IMR-90 (cell line): ENCODE results near the gene MYO1D. TPM values are rescaled to one million over a fixed set of nuclear protein-coding genes. Genes with fewer than 3 reads are reported as not detected.

ENCODE experiments used
- ATAC-seq: fragments of 200-7000 bp; cut with Tn5 transposase; 2 replicates; pipeline ENCODE4 v1.9.1; 2020; ENCODE audit warnings: low read depth, mild to moderate bottlenecking, moderate library complexity
- BruUV-seq: library from RNA; stranded (reverse); fragments of 400-500 nt; replicated peaks from 2 replicates; lab custom pipeline; 2021; lab: Mats Ljungman, UMichigan
- CTCF ChIA-PET: fragments of 300-600 bp; formaldehyde crosslinking; extraction: SDS; loops from one replicate; lab custom pipeline; 2021; ENCODE audit warnings: antibody characterized with exemption; lab: Yijun Ruan, JAX
- POLR2A ChIA-PET: fragments of 300-600 bp; sonication (Branson Sonifier 250); formaldehyde crosslinking; loops from one replicate; lab custom pipeline; 2022; ENCODE audit warnings: antibody characterized with exemption; ENCODE audit not compliant: unreplicated experiment; lab: Charles Lee
- DNase-seq: peaks from one replicate; pipeline ENCODE4 v3.0.0; 2013
- H2AFZ ChIP-seq: replicated peaks from 2 replicates; pipeline ENCODE3; 2013; ENCODE audit warnings: low read length, mild to moderate bottlenecking; ENCODE audit not compliant: poor library complexity
- H2AK5ac ChIP-seq: 2 replicates; pipeline ENCODE4 v1.6.1; 2013; ENCODE audit warnings: low read depth, low read length, inconsistent platforms
- H2AK9ac ChIP-seq: replicated peaks from 2 replicates; pipeline ENCODE3; 2013; ENCODE audit warnings: mild to moderate bottlenecking, low read depth, low read length, moderate library complexity; ENCODE audit not compliant: poor library complexity
- H2BK120ac ChIP-seq: 2 replicates; pipeline ENCODE4 v1.6.1; 2013; ENCODE audit warnings: low read depth, low read length, inconsistent platforms
- H2BK15ac ChIP-seq: 3 replicates; pipeline ENCODE4 v1.6.1; 2013; ENCODE audit warnings: low read depth, low read length, inconsistent platforms
- H2BK20ac ChIP-seq: 2 replicates; pipeline ENCODE4 v1.6.1; 2013; ENCODE audit warnings: low read depth, mild to moderate bottlenecking, inconsistent platforms, low read length, moderate library complexity
- H2BK5ac ChIP-seq: 2 replicates; pipeline ENCODE4 v1.6.1; 2013; ENCODE audit warnings: mild to moderate bottlenecking, low read depth, low read length, inconsistent platforms; ENCODE audit not compliant: poor library complexity, severe bottlenecking
- H3K14ac ChIP-seq: replicated peaks from 2 replicates; pipeline ENCODE4 v1.6.1; 2013; ENCODE audit warnings: low read depth, low read length, inconsistent platforms
- H3K18ac ChIP-seq: 2 replicates; pipeline ENCODE4 v1.6.1; 2013; ENCODE audit warnings: low read depth, low read length, control low read depth
- H3K23ac ChIP-seq: 2 replicates; pipeline ENCODE4 v1.6.1; 2013; ENCODE audit warnings: low read depth, low read length, inconsistent platforms
- H3K27ac ChIP-seq: 2 replicates; pipeline ENCODE4 v1.5.1; 2013; ENCODE audit warnings: mild to moderate bottlenecking, control low read depth, low read length; ENCODE audit not compliant: insufficient read depth
- H3K27me3 ChIP-seq: 2 replicates; pipeline ENCODE4 v1.6.1; 2013; ENCODE audit warnings: low read length; ENCODE audit not compliant: control insufficient read depth, insufficient read depth
- H3K36me3 ChIP-seq: 2 replicates; pipeline ENCODE4 v1.6.1; 2013; ENCODE audit warnings: low read length, mixed read lengths; ENCODE audit not compliant: control insufficient read depth, insufficient read depth
- H3K4ac ChIP-seq: 2 replicates; pipeline ENCODE4 v1.6.1; 2013; ENCODE audit warnings: low read depth, low read length, inconsistent platforms
- H3K4me1 ChIP-seq: 2 replicates; pipeline ENCODE4 v1.6.1; 2013; ENCODE audit warnings: low read length, mixed read lengths; ENCODE audit not compliant: control insufficient read depth, insufficient read depth
- H3K4me2 ChIP-seq: 2 replicates; pipeline ENCODE4 v1.6.1; 2013; ENCODE audit warnings: low read depth, mild to moderate bottlenecking, control low read depth, low read length, moderate library complexity
- H3K4me3 ChIP-seq: 2 replicates; pipeline ENCODE4 v1.5.1; 2013; ENCODE audit warnings: low read depth, mild to moderate bottlenecking, control low read depth, low read length, moderate library complexity; ENCODE audit not compliant: insufficient read depth
- H3K56ac ChIP-seq: 2 replicates; pipeline ENCODE4 v1.6.1; 2013; ENCODE audit warnings: low read length, inconsistent platforms; ENCODE audit not compliant: insufficient read depth; ENCODE audit errors: extremely low read depth
- H3K79me1 ChIP-seq, 2 experiments: 2 replicates each; pipeline ENCODE4 v1.6.1; 2013; ENCODE audit warnings: low read length in 2 of 2, inconsistent platforms in 1 of 2, low read depth in 1 of 2
- H3K9ac ChIP-seq: 2 replicates; pipeline ENCODE4 v1.6.1; 2013; ENCODE audit warnings: low read depth, low read length, control low read depth
- H3K9me1 ChIP-seq: 2 replicates; pipeline ENCODE4 v1.6.1; 2013; ENCODE audit warnings: low read length, inconsistent platforms; ENCODE audit not compliant: insufficient read depth
- H3K9me3 ChIP-seq: 2 replicates; pipeline ENCODE4 v1.6.1; 2013; ENCODE audit warnings: low read length; ENCODE audit not compliant: control insufficient read depth, insufficient read depth
- H4K20me1 ChIP-seq: 2 replicates; pipeline ENCODE4 v1.6.1; 2013; ENCODE audit warnings: low read length, inconsistent platforms; ENCODE audit not compliant: insufficient read depth
- H4K5ac ChIP-seq: 2 replicates; pipeline ENCODE4 v1.6.1; 2013; ENCODE audit warnings: mild to moderate bottlenecking, low read depth, low read length, control low read depth
- H4K8ac ChIP-seq, 2 experiments: 2 replicates each; pipeline ENCODE4 v1.6.1; 2013; ENCODE audit warnings: low read depth in 2 of 2, low read length in 2 of 2, control low read depth in 1 of 2, inconsistent platforms in 1 of 2
- H4K91ac ChIP-seq: 2 replicates; pipeline ENCODE4 v1.6.1; 2013; ENCODE audit warnings: low read depth, low read length, inconsistent platforms; ENCODE audit not compliant: insufficient read depth
- CHD1 ChIP-seq: IDR thresholded peaks from 2 replicates; pipeline ENCODE4 v1.6.1; 2012; ENCODE audit warnings: low read depth, low read length, improper control_type of control experiment
- FOS ChIP-seq: fragments of 150-350 bp; IDR thresholded peaks from 2 replicates; pipeline ENCODE4 v1.6.1; 2016; ENCODE audit warnings: low read depth, low read length
- MXI1 ChIP-seq: IDR thresholded peaks from 2 replicates; pipeline ENCODE4 v1.6.1; 2012; ENCODE audit warnings: low read depth, mild to moderate bottlenecking, low read length, moderate library complexity, borderline replicate concordance
- WGBS, 2 experiments: methylation state at CpG; one replicate each; pipeline versions ENCODE4 v1.1.5 to v1.1.7; 2013; ENCODE audit warnings: missing lambda C conversion rate in 2 of 2; ENCODE audit not compliant: insufficient read length in 1 of 2; ENCODE audit errors: extremely low coverage in 2 of 2; 5-methylcytosine and 5-hydroxymethylcytosine counted together
- dilution Hi-C: fragments of 300-500 bp; cut with HindIII; formaldehyde crosslinking; loops from one replicate; pipeline ENCODE4 v1.14.3; 2018; ENCODE audit warnings: low sequenced_read_pairs; ENCODE audit not compliant: unreplicated experiment
- in situ Hi-C: fragments of 300-500 bp; cut with MboI; formaldehyde crosslinking; loops from 3 replicates; pipeline ENCODE4 v1.14.3; 2019; ENCODE audit warnings: low sequenced_read_pairs, inconsistent platforms, mixed read lengths
- intact Hi-C: fragments of 100-400 bp; cut with micrococcal nuclease; formaldehyde crosslinking; loops from 2 replicates; pipeline ENCODE4 v1.10.0; 2022
- polyA plus RNA-seq, 3 experiments: library from polyadenylated mRNA; depleted of rRNA; stranded (reverse); fragments of >200 nt; gene quantifications; 2 replicates each; pipeline ENCODE4 v1.2.3, GENCODE V29; 2012; ENCODE audit warnings: low replicate concordance in 1 of 3
- total RNA-seq: library from RNA; depleted of rRNA; stranded (reverse); fragments of >200 nt; gene quantifications from 2 replicates; pipeline ENCODE4 v1.2.3, GENCODE V29; 2012
- TF ChIP-seq, protein P1 (sequence below): fragments of 150-350 bp; IDR thresholded peaks from 2 replicates; pipeline ENCODE4 v1.6.1; 2017; ENCODE audit warnings: mild to moderate bottlenecking, antibody characterized with exemption, low read length, low read depth

Gene MYO1D
- total and polyA plus RNA-seq, 2 of the 4 experiments (the other 2 are of a cell fraction): 0.63 to 0.90 TPM

DNA sequence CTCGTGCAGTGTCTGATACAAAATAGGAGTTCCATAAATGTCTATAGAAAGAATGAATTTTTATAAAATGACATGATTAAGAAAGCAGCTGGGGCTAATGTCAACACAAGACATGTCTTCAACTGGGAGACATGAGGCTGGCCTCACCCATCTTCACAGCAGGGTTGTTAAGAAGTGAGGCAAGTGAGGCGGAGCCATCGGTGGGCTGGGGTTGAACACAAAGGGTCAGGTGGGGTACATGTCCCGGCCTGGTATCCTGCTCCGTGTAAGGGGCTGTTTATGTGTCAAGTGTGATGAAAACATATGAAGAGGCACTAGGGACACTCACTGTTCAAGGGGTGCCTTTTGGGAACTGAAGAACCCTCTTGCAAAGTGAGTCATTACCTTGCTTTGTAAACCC, 368.0 kb downstream of the MYO1D start:
- Histone ChIP-seq H4K20me1 (no peaks in the 10 kb centered on the region), H2BK120ac (no peak overlapping the region), H2AFZ (no peak overlapping the region), H3K4me3 (no peak overlapping the region), H3K27ac (no peak overlapping the region), H3K18ac (no peak overlapping the region), H2BK5ac (no peak overlapping the region), H3K14ac (no peak overlapping the region), H4K91ac (no peak overlapping the region), H3K4me2 (no peak overlapping the region), H2BK15ac (no peak overlapping the region), H3K23ac (no peak overlapping the region), H3K36me3 (no peaks in the 10 kb centered on the region), H3K4me1 (peaks cover 10% of the 10 kb centered on the region), H3K9me1 (peaks cover 5% of the 10 kb centered on the region), H3K9me3 (no peaks in the 10 kb centered on the region), H2AK9ac (no peak overlapping the region), H3K4ac (no peak overlapping the region), H2AK5ac (no peak overlapping the region), H3K27me3 (peaks cover 14% of the 10 kb centered on the region; the same call in 1 of the 2 replicates), H3K56ac (no peak overlapping the region), H3K79me1 (no peaks in the 10 kb centered on the region), H3K9ac (no peak overlapping the region), H2BK20ac (no peak overlapping the region), H4K8ac (no peak overlapping the region), H4K5ac (no peak overlapping the region)
- TF ChIP-seq CHD1 (no peak), MXI1 (no peak), FOS (no peak)
- TF ChIP-seq, protein P1, sequence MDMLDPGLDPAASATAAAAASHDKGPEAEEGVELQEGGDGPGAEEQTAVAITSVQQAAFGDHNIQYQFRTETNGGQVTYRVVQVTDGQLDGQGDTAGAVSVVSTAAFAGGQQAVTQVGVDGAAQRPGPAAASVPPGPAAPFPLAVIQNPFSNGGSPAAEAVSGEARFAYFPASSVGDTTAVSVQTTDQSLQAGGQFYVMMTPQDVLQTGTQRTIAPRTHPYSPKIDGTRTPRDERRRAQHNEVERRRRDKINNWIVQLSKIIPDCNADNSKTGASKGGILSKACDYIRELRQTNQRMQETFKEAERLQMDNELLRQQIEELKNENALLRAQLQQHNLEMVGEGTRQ: no peak
- ChIA-PET CTCF (no interaction called here), POLR2A (no interaction called here)
- WGBS, 2 experiments: no CpG with 5 or more reads among the region's 5 CpGs
- no peak for ATAC-seq
- no peak for DNase-seq
- intact Hi-C loops: no loop called here
- in situ Hi-C loops: no loop called here
- dilution Hi-C loops: no loop called here
- no TSS peak for BruUV-seq
